Epithelial cell of proximal tubule (primary cell): ENCODE data around the gene RAB40AL. TPM values are rescaled to one million over a fixed set of nuclear protein-coding genes. Genes with fewer than 3 reads are reported as not detected.

Experiments
- DNase-seq: peaks from one replicate; pipeline ENCODE4 v3.0.0-alpha.2; 2011; ENCODE audit warnings: low read depth
- H3K4me3 ChIP-seq: 2 replicates; pipeline ENCODE4 v1.5.1; 2011; ENCODE audit warnings: low read depth, mild to moderate bottlenecking, low read length
- CTCF ChIP-seq: conservative IDR thresholded peaks from 2 replicates; pipeline ENCODE4 v1.5.1; 2012; ENCODE audit warnings: low read depth, mild to moderate bottlenecking, low read length
- total RNA-seq: library from RNA; depleted of rRNA; stranded (reverse); fragments of >200 nt; gene quantifications from 2 replicates; pipeline ENCODE4 v1.2.3, GENCODE V29; 2015

Gene RAB40AL
- total RNA-seq, 1 donor from 2014 or later, result not detected

- H3K4me3 ChIP-seq, result peak overlapping the region; percentile 41
- TF ChIP-seq CTCF, result peak; percentile 65
- no peak for DNase-seq
Observed at GRCh38 chrX:102950908-102951866, 14.1 kb downstream of the RAB40AL start.

GRCh38 chrX:102957751-102958150, 20.7 kb downstream of the RAB40AL start:
- no peak overlapping the region for H3K4me3 ChIP-seq
- no peak for TF ChIP-seq CTCF
- no peak for DNase-seq

GRCh38 chrX:102958794-102959193, 21.7 kb downstream of the RAB40AL start:
- H3K4me3 ChIP-seq, result no peak overlapping the region
- no peak for TF ChIP-seq CTCF
- no peak for DNase-seq

GRCh38 chrX:102959471-102959870, 22.4 kb downstream of the RAB40AL start:
- no peak for TF ChIP-seq CTCF
- no peak overlapping the region for H3K4me3 ChIP-seq
- DNase-seq, result no peak

GRCh38 chrX:102963955-102964354, 26.9 kb downstream of the RAB40AL start:
- TF ChIP-seq CTCF, result no peak
- no peak for DNase-seq
- no peak overlapping the region for H3K4me3 ChIP-seq

GRCh38 chrX:102964940-102965339, 27.9 kb downstream of the RAB40AL start:
- H3K4me3 ChIP-seq, result no peak overlapping the region
- DNase-seq, result no peak
- no peak for TF ChIP-seq CTCF

GRCh38 chrX:102966701-102967100, 29.6 kb downstream of the RAB40AL start:
- H3K4me3 ChIP-seq, result no peak overlapping the region
- DNase-seq, result no peak
- no peak for TF ChIP-seq CTCF
